ENCODE measurements around the gene MEGF6.

Gene MEGF6

GRCh38 chr1:3519301-3519885 is 91.9 kb downstream of the MEGF6 start:
- DNase-seq (ENCODE audit: low read depth): no peak

DNA sequence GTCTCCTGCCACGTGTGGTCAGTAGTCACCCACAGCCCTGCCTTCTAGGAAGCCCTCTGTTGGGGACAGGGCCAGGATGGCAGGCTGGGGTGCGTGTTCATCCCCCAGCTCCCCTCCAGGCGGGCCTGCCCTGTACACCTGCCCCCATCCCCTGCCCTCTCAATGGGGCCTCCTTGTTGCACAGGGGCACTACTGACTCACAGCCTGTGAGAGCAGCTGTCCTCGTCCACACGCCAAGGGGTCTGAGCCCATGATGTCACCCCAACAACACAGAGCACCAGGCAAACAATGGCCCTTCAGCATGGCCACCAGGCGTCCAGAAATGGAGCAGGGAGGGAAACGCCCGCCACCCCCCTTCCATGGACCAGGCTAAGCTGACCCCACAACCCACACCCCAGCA is 92.6 kb downstream of the MEGF6 start:
- DNase-seq (ENCODE audit: low read depth): no peak

DNA sequence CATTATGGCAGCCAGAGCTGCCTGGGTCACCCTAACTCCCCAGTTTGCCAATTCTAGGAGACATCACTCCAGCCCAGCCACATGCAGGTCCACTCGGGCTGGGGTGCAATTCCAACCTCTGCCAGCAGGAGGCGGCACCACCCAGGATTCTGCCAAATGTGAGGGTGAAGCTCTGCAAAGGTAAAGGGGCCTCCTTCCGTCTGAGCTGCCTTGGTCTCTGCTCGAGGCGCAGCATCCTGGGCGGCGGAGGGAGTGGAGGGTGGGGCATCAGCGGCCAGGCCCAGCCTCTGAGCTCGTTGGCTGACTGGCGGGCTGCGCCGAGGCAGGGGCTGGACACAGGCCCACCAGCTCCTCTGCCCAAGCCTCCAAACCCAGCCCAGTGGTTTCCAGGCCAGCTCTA is 93.1 kb downstream of the MEGF6 start:
- no peak for DNase-seq (ENCODE audit: low read depth)

DNA sequence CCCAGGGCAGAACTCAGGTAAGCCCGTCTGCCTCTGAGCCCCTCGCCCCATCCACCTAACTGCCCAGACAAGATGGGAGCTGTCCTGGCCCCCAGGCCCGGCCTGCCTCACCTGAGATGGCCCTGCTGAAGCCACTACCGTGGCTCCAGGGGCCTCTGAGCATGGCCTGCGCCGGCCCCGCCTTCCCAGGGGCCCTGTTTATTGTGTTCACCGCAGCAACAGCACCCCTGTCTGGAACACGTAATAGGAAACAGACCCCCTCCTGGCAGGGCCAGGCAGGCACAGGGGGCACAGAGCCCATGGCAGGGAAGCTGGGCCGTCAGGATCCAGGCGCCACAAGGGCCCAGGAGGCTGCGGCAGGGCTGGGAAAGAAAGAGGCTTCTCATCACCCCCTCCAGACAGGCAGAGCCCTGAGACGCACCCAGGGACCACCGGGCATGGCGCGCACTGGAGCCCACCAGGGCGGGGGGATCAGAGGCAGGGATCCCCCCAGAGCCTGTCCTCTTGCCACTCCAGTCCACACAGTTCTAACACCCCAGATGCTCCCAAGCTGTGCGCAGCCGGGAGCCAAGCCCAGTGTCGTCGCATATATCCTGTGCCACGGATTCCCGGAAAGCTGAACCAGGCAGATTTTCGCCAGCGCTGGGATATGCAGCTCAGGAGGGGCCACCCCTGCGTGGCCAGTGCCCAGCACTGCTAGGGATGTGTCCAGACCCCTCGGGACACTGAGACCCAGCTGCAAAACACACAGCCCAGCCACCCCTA is 94.2 kb downstream of the MEGF6 start:
- no peak for DNase-seq (ENCODE audit: low read depth)

- DNase-seq (ENCODE audit: low read depth): no peak
Observed at GRCh38 chr1:3516481-3516869, 94.8 kb downstream of the MEGF6 start.

GRCh38 chr1:3515774-3516480 is 95.4 kb downstream of the MEGF6 start:
- DNase-seq (ENCODE audit: low read depth): no peak

GRCh38 chr1:3515272-3515671 is 96.0 kb downstream of the MEGF6 start:
- DNase-seq (ENCODE audit: low read depth): no peak

- no peak for DNase-seq (ENCODE audit: low read depth)
Observed at GRCh38 chr1:3514404-3514803, 96.9 kb downstream of the MEGF6 start.

GRCh38 chr1:3511856-3512255 is 99.5 kb downstream of the MEGF6 start:
- DNase-seq (ENCODE audit: low read depth): no peak

DNA sequence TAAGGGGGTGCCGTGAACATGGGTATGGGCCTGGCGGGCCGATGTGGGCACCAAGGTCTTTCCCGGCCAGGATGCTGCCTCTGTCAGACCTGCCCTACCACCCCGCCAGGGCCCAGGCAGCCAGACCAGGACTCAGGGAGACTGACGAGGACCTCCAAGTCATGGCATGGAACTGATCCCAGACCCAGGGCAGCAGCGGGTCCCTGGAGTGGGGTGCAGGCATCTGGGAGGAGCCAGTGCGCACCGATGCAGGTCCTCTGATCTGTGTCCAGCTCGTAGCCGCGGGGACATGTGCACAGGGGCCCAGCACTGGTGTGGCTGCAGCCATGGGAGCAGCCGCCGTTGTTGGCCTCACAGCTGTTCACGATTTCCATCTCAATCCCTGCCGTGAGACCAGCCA is 100.0 kb downstream of the MEGF6 start:
- no peak for DNase-seq (ENCODE audit: low read depth)

GRCh38 chr1:3510956-3511250 is 100.4 kb downstream of the MEGF6 start:
- no peak for DNase-seq (ENCODE audit: low read depth)

DNA sequence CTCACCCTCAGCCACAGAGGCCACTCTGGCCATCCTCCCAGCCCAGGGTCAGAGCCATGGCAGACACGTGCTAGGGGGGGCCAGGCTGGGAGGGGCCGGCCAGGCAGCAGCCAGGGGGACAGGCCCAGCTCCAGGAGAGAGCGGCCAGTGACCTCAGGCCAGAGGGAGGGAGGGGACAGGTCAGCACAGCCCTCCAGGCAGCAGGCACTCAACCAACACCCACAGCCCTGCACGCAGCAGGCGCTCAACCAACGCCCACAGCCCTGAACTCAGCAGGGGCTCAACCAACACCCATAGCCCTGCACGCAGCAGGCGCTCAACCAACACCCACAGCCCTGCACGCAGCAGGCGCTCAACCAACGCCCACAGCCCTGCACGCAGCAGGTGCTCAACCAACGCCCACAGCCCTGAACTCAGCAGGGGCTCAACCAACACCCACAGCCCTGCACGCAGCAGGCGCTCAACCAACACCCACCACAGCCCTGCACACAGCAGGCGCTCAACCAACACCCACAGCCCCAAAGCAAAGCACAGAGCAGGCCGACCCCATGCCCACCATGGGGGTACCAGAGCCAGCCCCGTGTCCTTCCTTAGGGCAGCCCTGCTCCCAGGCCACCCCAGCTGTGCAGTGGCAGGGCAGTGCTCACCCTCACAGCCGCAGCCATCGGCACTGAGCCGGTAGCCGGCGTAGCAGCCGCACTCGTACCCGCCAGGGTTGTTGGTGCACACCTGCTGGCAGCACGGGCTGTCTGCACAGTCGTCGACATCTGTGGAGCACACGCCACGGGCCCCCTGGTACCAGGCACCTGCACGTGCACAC is 101.0 kb downstream of the MEGF6 start:
- no peak for DNase-seq (ENCODE audit: low read depth)

- no peak for DNase-seq (ENCODE audit: low read depth)
Observed at GRCh38 chr1:3509721-3510120, 101.6 kb downstream of the MEGF6 start.

GRCh38 chr1:3508757-3509415 is 102.4 kb downstream of the MEGF6 start:
- no peak for DNase-seq (ENCODE audit: low read depth)

- DNase-seq (ENCODE audit: low read depth): no peak
Observed at GRCh38 chr1:3507636-3508275, 103.6 kb downstream of the MEGF6 start.

DNA sequence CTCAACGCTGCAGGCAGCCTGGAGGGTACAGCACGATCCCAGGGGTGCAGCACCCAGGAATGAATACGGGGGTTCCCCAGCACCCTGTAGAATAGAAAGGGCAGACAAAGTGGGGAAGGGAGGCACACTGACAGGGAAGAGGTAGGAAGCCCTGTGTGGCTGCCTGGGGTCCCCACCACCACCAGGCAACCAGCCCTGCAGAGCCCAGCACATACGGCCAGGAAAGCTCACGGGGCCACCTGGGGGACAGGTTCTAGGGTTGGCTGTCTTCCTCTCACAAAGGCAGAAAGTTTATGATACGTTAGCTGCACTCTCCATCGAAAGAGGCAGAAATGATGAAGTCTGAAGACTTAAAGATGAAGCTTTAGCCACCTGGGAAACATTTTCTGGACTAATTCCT is 104.4 kb downstream of the MEGF6 start:
- no peak for DNase-seq (ENCODE audit: low read depth)

DNA sequence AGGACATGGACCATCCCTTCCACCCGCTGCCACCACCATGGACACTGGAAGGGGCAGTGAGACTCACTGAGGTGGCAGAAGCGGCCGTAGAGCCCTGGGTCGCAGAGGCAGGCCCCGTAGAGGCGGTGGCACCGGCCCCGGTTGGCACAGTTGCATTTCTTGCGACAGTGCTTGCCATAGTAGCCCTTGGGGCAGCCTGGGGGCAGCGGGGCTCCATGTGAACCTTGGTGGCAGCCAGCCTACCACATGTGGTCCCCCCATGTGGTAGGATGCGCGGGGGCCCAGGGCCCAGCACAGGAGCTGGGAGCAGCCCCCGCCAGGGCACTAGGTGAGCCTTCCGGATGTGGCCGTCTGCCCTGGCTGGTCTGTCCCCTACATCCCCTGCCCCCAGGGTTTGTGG is 105.3 kb downstream of the MEGF6 start:
- DNase-seq (ENCODE audit: low read depth): no peak

DNA sequence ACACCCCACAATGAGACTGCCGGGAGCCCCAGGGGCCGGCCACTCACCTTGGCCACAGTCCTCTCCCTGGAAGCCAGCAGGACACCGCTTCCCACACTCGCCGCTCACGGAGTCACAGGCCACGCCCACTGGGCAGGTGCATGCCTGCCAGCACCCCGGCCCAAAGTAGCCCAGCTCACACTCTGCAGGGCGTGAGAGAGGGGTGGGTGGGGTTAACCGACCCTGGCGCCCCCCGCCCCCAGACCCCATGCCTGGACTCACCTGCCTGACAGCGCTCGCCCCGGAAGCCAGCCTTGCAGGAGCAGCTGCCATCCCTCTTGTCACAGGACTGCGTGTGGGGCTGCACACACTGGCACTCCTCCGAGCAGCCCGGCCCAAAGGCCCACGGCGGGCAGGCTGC is 106.1 kb downstream of the MEGF6 start:
- DNase-seq (ENCODE audit: low read depth): no peak

DNA sequence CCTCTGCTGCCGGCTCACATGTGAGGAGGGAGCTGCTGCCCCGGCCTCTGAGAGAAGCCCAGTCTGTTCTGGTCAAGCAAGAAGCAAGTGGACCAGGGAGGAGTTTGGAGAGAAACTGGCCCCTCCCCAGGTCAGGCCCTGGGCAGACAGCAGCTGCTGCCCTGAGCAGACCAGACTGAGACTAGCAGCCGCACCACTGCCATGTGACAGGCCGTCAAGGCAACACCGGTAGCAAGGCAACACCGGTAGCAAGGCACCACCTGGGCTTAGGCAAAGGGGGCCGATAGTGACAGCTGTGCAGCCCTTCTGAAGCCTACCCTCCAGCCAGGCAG is 106.5 kb downstream of the MEGF6 start:
- DNase-seq (ENCODE audit: low read depth): no peak

DNA sequence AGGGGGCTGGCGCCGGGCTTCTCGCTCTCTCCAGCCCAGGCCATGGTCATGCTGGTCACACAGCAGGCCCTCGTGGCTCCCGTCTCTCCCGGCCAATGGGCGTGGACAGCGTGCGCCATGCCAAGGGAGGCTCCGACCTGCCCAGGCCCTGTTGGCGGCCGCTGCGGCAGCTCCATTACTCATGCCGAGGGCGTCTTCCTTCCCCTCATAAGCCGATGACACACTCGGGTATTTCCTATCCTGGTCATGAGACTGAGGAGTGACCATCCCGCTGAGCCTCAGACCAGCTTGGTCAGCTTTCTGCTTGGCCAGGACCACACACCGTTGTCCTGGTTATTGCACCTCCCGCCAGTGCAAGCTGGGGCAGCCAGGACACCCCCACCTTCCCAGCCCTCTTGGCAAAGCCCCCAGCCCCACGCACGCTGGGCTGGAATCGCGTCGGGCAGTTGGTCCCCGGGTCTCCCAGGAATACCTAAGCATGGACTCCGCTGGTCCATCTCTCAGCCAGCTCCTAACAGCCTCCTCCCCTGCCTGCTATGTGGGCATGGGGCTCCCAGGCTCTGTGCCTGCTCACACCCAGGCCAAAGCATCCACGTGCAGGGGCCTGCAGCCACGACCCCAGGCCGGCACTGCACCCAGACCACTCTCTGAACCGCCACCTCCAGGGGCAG is 107.0 kb downstream of the MEGF6 start:
- DNase-seq (ENCODE audit: low read depth): peak; percentile 95

DNA sequence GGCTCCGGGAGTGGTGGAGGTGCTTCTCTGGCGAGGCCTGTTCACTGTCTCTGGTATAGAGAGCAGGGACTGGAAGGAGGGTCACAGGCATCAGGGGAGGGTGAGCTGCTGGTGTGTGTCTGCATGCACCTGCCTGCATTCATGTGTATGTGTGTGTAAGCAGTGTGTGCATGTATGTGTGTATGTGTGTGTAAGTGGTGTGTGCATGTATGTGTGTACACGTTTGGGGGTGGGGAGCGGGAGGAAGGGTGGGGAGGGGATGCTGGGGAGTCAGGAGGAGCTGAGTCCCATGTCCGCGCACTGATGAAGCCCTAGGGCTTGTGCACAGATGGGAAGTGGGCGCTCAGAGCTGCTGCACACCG is 107.8 kb downstream of the MEGF6 start:
- no peak for DNase-seq (ENCODE audit: low read depth)
